DOHH2 (cell line): ENCODE measurements around the gene MYO1D.

ENCODE experiments used
- CTCF ChIP-seq: fragments of 200-600 bp; sonication (generic); IDR thresholded peaks from one replicate; pipeline ENCODE4 v1.5.1; 2014; ENCODE audit warnings: antibody characterized with exemption, mild to moderate bottlenecking, low read depth, low read length; ENCODE audit not compliant: poor library complexity, severe bottlenecking
- EZH2phosphoT487 ChIP-seq: fragments of 200-600 bp; sonication (generic); IDR thresholded peaks from 2 replicates; pipeline ENCODE4 v1.6.1; 2017; ENCODE audit warnings: borderline replicate concordance, mild to moderate bottlenecking, antibody characterized with exemption, low read length, moderate library complexity, mixed read lengths

- TF ChIP-seq CTCF (no peak), EZH2phosphoT487 (no peak)
Observed at GRCh38 chr17:32713081-32713480, 163.8 kb downstream of the MYO1D start.
